ENCODE results near the gene FGA. TPM values are rescaled to one million over a fixed set of nuclear protein-coding genes. Genes with fewer than 3 reads are reported as not detected.

Gene FGA
- total RNA-seq, 1 donor from 2014 or later = not detected

DNA sequence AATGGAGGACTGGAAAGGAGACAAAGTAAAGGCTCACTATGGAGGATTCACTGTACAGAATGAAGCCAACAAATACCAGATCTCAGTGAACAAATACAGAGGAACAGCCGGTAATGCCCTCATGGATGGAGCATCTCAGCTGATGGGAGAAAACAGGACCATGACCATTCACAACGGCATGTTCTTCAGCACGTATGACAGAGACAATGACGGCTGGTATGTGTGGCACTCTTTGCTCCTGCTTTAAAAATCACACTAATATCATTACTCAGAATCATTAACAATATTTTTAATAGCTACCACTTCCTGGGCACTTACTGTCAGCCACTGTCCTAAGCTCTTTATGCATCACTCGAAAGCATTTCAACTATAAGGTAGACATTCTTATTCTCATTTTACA, 21.0 kb downstream of the FGA start:
- H3K36me3 Mint-ChIP-seq (ENCODE audit: unreplicated experiment) = no peaks in the 10 kb centered on the region

DNA sequence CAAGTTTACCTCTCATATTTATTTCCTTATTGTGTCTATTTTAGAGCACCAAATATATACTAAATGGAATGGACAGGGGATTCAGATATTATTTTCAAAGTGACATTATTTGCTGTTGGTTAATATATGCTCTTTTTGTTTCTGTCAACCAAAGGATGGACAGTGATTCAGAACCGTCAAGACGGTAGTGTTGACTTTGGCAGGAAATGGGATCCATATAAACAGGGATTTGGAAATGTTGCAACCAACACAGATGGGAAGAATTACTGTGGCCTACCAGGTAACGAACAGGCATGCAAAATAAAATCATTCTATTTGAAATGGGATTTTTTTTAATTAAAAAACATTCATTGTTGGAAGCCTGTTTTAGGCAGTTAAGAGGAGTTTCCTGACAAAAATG, 21.5 kb downstream of the FGA start:
- DNase-seq (ENCODE audit: extremely low spot score, unreplicated experiment) = no peak
- Mint-ChIP-seq H3K4me1 (ENCODE audit: unreplicated experiment) (no peaks in the 10 kb centered on the region), H3K4me3 (ENCODE audit: unreplicated experiment) (no peak overlapping the region), H3K27me3 (ENCODE audit: unreplicated experiment) (peaks cover 12% of the 10 kb centered on the region), H3K36me3 (ENCODE audit: unreplicated experiment) (no peaks in the 10 kb centered on the region), H3K9me3 (ENCODE audit: unreplicated experiment) (no peaks in the 10 kb centered on the region), H3K27ac (ENCODE audit: unreplicated experiment) (no peak overlapping the region)
- TF ChIP-seq, protein P1, sequence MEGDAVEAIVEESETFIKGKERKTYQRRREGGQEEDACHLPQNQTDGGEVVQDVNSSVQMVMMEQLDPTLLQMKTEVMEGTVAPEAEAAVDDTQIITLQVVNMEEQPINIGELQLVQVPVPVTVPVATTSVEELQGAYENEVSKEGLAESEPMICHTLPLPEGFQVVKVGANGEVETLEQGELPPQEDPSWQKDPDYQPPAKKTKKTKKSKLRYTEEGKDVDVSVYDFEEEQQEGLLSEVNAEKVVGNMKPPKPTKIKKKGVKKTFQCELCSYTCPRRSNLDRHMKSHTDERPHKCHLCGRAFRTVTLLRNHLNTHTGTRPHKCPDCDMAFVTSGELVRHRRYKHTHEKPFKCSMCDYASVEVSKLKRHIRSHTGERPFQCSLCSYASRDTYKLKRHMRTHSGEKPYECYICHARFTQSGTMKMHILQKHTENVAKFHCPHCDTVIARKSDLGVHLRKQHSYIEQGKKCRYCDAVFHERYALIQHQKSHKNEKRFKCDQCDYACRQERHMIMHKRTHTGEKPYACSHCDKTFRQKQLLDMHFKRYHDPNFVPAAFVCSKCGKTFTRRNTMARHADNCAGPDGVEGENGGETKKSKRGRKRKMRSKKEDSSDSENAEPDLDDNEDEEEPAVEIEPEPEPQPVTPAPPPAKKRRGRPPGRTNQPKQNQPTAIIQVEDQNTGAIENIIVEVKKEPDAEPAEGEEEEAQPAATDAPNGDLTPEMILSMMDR (IDR thresholded peaks at IDR 0.05) = no peak

More for the DNA sequence above, 21.0 kb downstream of the FGA start:
- DNase-seq (ENCODE audit: extremely low spot score, unreplicated experiment) = no peak
- TF ChIP-seq, protein P1 (IDR thresholded peaks at IDR 0.05) = no peak
- H3K27ac Mint-ChIP-seq (ENCODE audit: unreplicated experiment) = no peak overlapping the region
- H3K9me3 Mint-ChIP-seq (ENCODE audit: unreplicated experiment) = no peaks in the 10 kb centered on the region
- peaks cover 12% of the 10 kb centered on the region for H3K27me3 Mint-ChIP-seq (ENCODE audit: unreplicated experiment)
- H3K4me3 Mint-ChIP-seq (ENCODE audit: unreplicated experiment) = no peak overlapping the region
- no peaks in the 10 kb centered on the region for H3K4me1 Mint-ChIP-seq (ENCODE audit: unreplicated experiment)

DNA sequence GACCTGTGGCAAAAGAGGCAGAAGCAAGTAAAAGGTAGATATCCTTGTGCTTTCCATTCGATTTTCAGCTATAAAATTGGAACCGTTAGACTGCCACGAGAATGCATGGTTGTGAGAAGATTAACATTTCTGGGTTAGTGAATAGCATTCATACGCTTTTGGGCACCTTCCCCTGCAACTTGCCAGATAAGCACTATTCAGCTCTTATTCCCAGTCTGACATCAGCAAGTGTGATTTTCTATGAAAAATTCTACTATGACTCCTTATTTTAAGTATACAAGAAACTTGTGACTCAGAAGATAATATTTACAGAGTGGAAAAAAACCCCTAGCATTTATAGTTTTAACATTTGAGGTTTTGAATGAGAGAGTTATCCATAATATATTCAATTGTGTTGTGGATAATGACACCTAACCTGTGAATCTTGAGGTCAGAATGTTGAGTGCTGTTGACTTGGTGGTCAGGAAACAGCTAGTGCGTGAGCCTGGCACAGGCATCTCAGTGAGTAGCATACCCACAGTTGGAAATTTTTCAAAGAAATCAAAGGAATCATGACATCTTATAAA, 23.8 kb downstream of the FGA start:
- no peaks in the 10 kb centered on the region for H3K36me3 Mint-ChIP-seq (ENCODE audit: unreplicated experiment)
- peaks cover 17% of the 10 kb centered on the region for H3K27me3 Mint-ChIP-seq (ENCODE audit: unreplicated experiment)
- H3K4me1 Mint-ChIP-seq (ENCODE audit: unreplicated experiment) = no peaks in the 10 kb centered on the region
- H3K9me3 Mint-ChIP-seq (ENCODE audit: unreplicated experiment) = no peaks in the 10 kb centered on the region
- H3K4me3 Mint-ChIP-seq (ENCODE audit: unreplicated experiment) = no peak overlapping the region
- TF ChIP-seq, protein P1 (IDR thresholded peaks at IDR 0.05) = no peak
- no peak overlapping the region for H3K27ac Mint-ChIP-seq (ENCODE audit: unreplicated experiment)
- DNase-seq (ENCODE audit: extremely low spot score, unreplicated experiment) = no peak

DNA sequence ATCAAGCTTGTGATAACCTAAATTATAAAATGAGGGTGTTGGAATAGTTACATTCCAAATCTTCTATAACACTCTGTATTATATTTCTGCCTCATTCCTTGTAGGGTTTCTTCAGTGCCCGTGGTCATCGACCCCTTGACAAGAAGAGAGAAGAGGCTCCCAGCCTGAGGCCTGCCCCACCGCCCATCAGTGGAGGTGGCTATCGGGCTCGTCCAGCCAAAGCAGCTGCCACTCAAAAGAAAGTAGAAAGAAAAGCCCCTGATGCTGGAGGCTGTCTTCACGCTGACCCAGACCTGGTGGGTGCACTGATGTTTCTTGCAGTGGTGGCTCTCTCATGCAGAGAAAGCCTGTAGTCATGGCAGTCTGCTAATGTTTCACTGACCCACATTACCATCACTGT, 24.8 kb downstream of the FGA start:
- H3K9me3 Mint-ChIP-seq (ENCODE audit: unreplicated experiment) = no peaks in the 10 kb centered on the region
- H3K4me1 Mint-ChIP-seq (ENCODE audit: unreplicated experiment) = no peaks in the 10 kb centered on the region
- H3K27ac Mint-ChIP-seq (ENCODE audit: unreplicated experiment) = no peak overlapping the region

DNA sequence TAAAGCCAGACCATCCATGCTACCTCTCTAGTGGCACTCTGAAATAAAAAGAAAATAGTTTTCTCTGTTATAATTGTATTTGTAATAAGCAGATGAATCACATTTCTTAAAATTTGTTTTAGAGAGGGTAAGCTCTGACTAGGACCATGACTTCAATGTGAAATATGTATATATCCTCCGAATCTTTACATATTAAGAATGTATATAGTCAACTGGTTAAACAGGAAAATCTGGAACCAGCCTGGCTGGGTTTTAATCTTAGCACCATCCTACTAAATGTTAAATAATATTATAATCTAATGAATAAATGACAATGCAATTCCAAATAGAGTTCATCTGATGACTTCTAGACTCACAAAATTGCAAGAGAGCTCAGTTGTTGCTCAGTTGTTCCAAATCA, 26.2 kb downstream of the FGA start:
- H3K27ac Mint-ChIP-seq (ENCODE audit: unreplicated experiment) = no peak overlapping the region
- H3K36me3 Mint-ChIP-seq (ENCODE audit: unreplicated experiment) = no peaks in the 10 kb centered on the region
- TF ChIP-seq, protein P1 (IDR thresholded peaks at IDR 0.05) = no peak
- no peaks in the 10 kb centered on the region for H3K4me1 Mint-ChIP-seq (ENCODE audit: unreplicated experiment)
- no peak overlapping the region for H3K4me3 Mint-ChIP-seq (ENCODE audit: unreplicated experiment)
- DNase-seq (ENCODE audit: extremely low spot score, unreplicated experiment) = no peak
- no peaks in the 10 kb centered on the region for H3K9me3 Mint-ChIP-seq (ENCODE audit: unreplicated experiment)
- peaks cover 20% of the 10 kb centered on the region for H3K27me3 Mint-ChIP-seq (ENCODE audit: unreplicated experiment)

More for the DNA sequence above, 24.8 kb downstream of the FGA start:
- no peak overlapping the region for H3K4me3 Mint-ChIP-seq (ENCODE audit: unreplicated experiment)
- peaks cover 19% of the 10 kb centered on the region for H3K27me3 Mint-ChIP-seq (ENCODE audit: unreplicated experiment)
- H3K36me3 Mint-ChIP-seq (ENCODE audit: unreplicated experiment) = no peaks in the 10 kb centered on the region
- DNase-seq (ENCODE audit: extremely low spot score, unreplicated experiment) = no peak
- TF ChIP-seq, protein P1 (IDR thresholded peaks at IDR 0.05) = no peak

Measured in osteocyte (in vitro differentiated cells).